GM12873 (cell line): ENCODE measurements around the gene ZNF473.

Experiments
- TF ChIP-seq, protein P1 (sequence below): IDR thresholded peaks from 2 replicates; pipeline ENCODE4 v1.5.1; 2012; ENCODE audit warnings: low read depth, mild to moderate bottlenecking, moderate library complexity, low read length, control low read depth; ENCODE audit not compliant: insufficient read depth; ENCODE audit errors: missing control alignments

ZNF473 gene

DNA sequence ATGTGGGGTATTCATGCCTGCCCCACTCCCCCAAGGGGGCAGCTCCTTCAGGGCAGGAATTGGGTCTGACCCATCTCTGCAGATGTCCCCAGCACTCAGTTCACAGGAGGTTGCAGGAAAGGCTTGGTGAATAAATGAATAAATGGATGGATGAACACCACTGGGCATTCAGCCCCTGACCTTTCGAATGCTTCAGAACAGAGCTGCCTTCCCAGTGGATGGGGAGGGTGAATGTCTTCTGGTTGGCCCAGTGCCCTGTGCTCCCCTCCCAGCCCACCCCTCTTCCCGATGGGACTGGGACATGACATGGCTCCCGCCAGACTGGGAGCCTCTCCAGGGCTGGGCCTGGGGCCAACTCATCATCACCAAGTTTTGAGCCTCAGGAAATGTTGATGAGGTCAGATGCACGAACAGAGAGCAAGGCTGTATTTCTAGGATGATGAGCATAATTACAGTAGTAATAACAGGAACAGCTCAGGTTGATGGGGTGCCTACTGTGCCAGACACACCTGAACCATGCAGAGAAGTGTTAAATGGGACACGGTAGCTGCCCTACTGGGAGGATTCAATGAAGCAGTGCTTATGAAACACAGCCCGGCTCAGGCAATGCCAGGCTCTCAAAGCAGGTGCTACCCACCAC is 26.3 kb upstream of the ZNF473 start:
- TF ChIP-seq, protein P1, sequence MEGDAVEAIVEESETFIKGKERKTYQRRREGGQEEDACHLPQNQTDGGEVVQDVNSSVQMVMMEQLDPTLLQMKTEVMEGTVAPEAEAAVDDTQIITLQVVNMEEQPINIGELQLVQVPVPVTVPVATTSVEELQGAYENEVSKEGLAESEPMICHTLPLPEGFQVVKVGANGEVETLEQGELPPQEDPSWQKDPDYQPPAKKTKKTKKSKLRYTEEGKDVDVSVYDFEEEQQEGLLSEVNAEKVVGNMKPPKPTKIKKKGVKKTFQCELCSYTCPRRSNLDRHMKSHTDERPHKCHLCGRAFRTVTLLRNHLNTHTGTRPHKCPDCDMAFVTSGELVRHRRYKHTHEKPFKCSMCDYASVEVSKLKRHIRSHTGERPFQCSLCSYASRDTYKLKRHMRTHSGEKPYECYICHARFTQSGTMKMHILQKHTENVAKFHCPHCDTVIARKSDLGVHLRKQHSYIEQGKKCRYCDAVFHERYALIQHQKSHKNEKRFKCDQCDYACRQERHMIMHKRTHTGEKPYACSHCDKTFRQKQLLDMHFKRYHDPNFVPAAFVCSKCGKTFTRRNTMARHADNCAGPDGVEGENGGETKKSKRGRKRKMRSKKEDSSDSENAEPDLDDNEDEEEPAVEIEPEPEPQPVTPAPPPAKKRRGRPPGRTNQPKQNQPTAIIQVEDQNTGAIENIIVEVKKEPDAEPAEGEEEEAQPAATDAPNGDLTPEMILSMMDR, result no peak

DNA sequence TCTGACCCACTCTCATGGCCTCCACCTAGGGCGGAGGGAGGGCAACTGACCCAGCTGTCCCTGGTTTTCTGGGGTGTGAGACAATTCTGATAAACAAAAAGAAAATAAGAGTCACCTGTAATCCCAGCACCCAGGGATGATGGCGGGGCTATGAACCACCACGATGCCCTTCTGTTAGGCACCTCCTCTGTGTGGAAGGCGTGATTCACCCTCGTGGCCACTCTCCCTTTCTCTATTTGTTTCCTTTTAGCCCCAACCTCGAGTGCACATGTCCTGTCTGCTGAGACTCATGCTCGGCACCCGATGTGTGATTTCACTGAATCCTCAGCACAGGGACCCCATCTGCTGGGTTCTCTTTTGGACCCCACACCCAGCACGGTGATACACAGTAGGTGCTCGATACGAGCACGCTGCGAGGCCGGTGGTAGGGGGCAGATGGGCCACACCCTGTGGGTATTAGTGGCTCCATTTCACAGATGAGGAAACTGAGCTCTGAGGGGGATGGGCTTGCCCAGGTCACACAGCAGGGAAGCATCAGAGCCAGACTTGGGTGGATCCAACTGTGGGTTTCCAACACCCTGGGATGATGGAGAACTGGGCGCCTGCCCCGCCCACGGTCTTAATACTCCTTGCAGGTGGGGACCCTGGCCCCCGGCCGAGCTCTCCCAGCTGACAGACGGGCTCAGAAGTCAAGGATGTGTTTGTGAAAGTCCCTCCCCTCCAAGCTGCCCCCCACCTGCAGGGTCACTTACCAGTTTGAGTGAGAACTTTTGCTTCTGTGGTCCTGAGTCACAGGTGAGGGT is 25.6 kb upstream of the ZNF473 start:
- TF ChIP-seq, protein P1, result no peak

DNA sequence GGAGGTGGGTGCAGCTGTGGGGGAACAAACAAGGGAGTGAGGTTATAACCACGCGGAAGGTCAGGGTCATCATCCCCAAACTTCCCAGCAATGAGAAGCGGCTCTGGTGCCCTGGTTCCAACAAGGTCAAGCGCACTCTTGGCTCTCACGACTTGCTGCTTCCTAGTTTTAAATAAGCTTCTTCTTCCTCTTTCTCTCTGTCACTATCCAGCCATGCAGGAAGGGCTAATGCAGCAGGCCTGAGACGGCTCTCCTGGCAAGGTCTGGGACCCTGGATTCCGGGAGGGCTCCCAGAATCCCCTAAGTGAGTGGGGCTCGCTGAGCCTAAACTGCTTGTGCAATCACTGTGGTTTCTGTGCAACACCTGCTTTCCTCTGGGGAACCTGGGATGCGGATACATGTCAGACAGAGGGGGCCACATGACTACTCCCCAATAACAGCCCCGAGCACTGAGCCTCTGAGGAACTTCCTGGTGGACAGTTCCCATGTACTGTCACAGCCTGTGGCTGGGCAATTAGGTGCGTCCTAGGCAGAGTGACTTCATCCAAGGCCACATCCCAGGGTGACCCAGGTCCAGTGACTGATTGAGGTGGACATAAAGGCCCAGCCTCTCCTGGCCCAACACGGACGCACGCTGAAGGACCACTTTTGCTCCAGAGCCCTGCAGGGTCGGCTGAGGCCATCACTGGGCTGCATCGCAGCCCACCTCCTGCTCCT is 24.8 kb upstream of the ZNF473 start:
- TF ChIP-seq, protein P1, result no peak

DNA sequence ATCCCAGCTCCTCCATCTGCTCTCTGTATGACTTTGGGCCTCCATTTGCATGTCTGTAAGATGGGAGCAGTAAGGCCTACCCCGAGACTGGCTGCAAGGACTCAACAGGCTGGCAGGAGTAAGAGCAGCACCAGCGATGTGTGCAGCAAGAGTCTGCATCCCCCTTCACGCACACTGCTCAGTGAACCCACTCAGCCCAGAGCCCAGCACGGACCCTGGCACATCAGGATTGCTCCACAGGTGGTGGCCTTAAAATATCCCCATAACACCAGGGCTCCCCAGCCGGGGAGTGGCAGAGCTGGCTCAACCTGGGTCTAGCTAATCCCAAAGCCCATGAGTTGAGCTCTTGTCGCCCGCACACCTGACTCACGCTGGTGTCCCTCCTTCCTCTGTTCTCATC is 24.0 kb upstream of the ZNF473 start:
- TF ChIP-seq, protein P1, result no peak

DNA sequence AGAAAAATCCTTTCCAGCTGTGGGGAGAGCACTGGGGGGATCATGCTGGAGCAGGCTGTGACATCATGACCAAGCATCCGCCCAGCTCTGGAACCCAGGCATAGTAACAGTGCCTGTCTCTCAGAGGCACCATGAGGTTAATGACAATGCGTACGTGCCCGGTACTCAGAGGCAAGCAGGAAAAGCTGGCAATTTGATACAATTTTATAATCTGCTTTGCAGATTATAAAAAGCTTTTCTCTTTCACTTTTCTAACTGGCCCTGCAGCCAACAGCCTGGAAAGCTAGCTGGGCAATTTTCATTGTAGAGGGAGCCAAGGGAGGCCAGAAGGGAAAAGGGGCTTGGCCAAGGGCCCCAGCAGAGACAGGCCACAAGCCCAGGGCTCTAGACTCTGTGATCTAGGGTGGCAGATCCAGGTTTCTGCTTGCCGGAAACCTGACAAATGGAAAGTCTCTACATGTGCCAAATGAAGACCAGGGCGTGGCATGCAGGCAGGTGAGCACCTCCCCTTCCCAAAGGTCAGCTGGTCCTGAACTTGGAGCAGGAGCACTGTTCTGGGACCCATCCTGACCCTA is 23.3 kb upstream of the ZNF473 start:
- TF ChIP-seq, protein P1, result no peak

DNA sequence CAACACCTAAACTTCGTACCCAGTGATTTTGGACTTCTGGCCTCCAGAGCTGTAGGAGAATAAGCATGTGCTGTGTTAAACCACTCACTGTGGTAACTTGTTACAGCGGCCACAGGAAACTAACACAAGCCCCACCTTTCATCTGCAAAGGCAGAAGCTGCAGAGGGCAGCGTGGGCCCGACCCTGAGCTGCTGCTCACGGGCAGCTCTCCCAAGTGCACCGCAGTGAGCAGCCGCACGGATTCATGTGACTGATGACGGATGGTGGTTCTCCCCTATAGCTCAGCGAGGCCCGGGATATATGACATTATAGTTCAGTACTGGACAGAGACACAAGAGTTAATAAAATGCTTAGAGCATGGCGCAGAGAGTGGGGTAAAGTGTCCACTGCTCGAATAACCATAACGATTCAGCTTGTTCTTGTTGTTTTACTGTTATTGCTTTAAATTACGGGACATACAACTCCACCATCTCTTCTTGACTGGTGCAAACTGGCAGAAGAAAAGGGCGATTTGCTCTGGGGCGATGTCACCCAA is 22.5 kb upstream of the ZNF473 start:
- TF ChIP-seq, protein P1, result no peak

DNA sequence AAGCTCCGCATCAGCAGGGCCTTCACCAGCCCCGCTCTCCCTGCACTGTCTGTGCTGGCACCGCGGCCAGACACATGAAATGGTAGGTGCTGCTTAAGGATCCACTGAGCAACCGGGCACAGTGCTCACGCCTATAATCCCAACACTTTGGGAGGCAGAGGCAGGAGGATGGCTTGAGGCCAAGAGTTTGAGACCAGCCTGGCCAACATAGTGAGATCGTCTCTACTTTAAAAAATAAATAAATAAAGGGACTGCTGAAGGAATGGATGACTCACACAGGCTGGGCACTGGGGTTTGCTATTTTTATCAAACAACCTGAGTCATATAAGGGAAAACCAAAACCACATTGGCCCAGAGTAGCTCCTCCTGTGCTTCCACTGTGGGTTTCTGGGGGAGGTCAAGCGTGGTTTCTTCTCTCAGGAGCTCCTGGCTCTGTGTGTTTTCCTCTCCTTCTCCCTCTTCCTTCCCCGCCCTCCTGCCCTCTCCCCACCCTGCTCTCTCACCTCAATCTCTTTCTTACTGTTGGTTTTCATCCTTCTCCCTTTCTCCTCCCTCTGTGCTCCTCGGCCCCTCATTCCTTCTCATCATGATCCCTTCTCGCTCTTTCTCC is 21.9 kb upstream of the ZNF473 start:
- TF ChIP-seq, protein P1, result no peak
